GM18861 (cell line): Measurements from ENCODE around the gene R3HDM1.
"Not testable (repeated sequence)": the region's sequence is repeated elsewhere in the genome, so short reads cannot be mapped to it uniquely, and the experiment has no call there.

ENCODE experiments used
- ATAC-seq: cut with Tn5 transposase; IDR thresholded peaks from one replicate; pipeline ENCODE4 v1.9.1; 2021; ENCODE audit not compliant: unreplicated experiment

The R3HDM1 gene

DNA sequence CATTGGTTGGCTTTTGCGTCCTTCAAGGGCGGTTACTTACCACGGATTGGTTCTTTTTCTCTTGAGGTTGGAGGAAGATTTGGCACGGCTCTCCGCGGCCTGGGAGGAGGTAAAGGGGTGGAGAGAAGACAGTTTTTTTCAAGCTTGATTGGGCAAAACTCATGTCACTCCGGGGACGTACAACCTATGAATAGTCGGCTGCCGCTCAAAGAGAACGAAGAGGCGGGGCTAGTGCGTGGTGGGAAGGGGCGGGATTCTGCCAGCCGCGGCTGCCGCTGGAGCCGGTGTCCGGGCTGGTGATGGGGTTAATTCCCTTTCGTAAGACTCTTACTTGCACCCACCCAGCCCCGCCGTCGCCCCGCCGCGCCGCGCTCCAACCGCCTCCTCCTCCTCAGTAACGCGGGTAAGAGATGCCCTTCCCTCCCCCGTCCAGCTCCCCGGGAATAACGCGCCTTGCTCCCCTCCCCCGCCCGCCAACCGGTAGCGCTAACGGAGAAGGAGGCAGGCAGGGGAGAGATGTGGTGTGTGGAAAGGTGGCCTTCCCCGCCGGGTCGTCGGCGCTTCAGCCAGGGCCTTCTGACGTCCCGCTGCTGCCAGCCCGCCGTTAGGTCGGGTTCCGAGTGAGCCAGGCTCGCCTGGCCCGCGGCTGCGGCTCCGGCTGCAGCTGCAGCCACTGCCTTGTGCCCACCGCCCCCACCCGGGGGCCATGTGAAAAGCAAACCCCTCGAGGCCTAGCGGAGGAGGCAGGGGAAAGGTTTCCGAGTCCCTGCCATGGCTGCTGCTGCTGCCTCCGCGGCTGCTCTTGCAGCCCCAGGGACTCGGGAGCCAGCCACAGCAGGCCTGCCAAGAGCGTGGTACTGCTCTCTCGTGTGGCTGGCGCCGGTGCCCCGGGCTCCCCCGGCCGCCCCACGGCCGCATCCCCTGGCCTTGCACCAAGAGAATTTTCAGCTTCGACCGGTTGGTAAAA is at the start of gene R3HDM1:
TSS of gene R3HDM1 (plus strand) at position 254 of the 967 bp plus-strand sequence. CDS start 73,362 bp downstream, outside the sequence.
- ATAC-seq, result peak; percentile 76

DNA sequence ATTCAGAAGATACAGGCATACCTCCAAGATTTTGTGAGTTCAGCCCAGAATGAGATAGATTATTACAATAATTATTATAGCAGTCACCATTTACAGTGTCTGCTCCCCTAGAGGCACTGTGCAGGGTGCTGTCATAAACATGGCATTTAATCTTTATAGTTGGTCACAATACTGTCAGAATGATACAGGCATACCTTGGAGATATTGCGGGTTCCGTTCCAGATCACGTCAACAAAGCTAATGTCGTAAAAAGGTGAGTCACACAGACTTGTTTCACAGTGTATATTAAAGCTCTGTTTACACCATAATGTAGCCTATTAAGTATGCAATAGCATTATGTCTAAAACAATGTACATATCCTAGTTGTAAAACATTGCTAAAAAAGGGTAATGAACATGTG is 45.8 kb upstream of the R3HDM1 start:
- no peak for ATAC-seq

DNA sequence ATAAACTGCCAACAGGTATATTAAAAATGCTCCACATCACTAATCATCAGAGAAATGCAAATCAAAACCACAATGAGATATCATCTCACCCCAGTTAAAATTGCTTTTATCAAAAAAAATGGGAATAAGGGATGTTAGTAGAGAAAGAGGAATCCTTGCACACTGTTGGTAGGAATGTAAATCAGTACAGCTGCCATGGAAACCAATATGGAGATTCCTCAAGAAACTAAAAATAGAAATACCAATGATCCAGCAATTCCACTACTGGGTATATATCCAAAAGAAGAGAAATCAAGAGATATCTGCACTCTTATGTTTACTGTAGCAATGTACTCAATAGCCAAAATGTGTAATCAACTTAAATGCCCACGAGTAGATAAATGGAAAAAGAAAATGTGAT is 40.9 kb upstream of the R3HDM1 start:
- no peak for ATAC-seq

DNA sequence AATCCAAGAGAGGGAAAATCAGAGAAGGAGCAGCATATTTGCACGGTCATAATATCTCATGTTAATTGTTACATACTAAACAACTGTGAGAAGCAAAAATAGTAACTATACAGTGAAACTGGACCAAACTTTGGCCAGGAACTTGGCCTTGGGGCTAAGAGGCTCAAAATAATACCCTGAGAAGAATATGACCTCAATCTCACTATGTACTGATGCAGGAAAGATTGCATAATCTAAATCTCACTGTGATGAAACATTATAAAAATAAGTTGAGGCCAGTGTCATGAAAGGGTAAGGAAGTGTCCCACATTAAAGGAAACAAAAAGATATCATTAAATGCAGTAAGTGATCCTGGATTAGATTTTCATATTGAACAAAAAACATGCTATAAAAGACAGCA is 36.8 kb upstream of the R3HDM1 start:
- no peak for ATAC-seq

DNA sequence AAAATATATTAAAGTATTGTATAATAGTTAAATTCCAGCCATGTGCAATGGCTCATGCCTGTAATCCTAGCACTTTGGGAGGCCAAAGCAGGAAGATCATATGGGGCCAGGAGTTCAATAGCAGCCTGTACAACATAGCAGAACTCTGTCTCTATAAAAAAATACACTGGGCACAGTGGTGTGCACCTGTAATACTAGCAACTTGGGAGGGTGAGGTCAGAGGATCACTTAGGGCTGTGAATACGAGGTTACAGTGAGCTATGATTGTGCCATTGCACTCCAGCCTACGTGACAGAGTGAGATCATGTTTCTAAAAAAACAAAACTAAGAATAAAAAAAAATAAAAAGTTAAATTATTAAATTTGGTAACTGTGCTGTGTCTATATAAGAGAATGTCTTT is 36.4 kb upstream of the R3HDM1 start:
- ATAC-seq, result no peak

DNA sequence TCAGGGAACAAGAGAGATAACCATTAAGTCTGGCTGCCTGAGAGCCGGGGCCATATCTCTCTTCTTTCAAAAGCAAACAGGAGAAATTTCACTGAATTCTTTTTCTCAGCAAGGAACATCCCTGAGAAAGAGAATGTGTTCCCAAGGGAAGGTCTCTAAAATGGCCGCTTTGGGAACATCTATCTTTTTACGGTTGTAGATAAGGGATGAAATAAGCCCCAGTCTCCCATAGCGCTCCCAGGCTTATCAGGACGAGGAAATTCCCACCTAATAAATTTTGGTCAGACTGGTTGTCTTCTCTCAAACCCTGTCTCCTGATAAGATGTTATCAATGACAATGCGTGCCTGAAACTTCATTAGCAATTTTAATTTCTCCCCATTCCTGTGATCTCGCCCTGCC is 32.7 kb upstream of the R3HDM1 start:
- ATAC-seq, result not testable (repeated sequence)

DNA sequence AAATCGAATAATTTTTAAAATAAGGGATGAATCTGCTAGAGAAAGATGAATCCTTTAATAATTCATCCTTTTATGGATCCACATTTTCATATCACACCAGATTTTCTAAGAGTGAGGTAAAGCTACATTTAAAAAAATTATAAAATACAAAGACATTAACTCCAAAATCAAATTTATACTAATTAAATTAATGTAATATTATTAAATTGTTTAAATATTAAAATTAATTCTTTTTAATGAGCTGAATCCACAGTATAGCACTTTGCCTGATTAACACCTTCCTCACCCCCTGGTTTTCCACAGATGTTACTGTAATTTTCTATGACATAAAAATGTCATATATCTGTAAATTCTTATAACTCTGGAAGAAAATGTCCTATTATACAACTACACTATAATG is 26.5 kb upstream of the R3HDM1 start:
- ATAC-seq, result no peak

DNA sequence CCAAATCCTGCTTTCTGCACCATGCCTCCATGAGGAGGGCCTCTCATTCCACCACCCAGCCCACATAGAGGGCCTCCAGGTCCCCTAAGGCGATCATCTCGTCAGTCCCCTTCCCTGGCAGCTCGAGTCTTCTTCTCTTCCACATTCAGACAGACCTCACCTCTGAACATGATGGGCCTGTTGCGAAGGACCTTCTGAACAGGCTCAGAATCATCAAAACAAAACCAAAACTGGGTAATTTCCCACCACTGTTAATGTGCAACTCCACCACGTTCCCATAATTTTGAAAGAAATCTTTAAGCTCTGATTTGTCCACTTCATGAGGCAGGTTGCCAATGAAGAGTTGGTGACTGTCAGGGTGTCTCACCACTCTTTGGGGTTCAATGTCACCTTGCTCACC is 20.7 kb upstream of the R3HDM1 start:
- no peak for ATAC-seq

DNA sequence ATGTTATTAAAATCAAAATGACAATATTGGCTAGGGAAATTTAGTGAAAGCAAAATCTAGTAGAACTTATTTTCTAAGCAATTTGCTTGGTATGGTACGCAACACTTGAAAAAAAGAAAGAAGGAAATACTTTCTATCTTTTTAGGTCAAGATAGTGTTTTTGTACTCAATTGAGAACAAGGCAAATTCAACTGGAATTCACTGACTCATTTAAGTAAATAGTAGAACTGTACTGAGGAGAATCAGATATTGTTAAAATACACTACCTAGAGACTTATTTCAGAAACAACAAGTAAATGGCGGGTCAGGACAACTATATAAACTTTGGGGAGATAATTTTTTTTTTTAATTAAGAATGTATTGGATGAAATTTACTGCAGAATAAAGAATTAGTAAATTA is 19.2 kb upstream of the R3HDM1 start:
- no peak for ATAC-seq

DNA sequence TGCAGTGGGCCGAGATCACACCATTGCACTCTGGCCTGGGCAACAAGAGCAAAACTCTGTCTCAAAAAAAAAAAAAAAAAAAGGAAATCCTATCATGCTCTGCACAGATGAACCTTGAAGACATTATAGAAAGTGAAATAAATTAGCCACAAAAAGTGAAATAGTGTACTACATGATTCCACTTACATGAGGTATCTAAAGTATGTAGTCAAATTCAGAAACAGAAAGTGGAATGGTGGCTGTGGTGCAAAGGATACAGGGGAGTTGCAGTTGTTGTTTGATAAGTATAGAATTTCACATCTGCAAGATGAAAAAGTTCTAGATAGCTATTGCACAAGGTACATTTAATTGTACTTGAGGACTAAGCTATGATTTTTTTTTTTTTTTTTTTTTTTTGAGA is 5.5 kb upstream of the R3HDM1 start:
- ATAC-seq, result no peak

DNA sequence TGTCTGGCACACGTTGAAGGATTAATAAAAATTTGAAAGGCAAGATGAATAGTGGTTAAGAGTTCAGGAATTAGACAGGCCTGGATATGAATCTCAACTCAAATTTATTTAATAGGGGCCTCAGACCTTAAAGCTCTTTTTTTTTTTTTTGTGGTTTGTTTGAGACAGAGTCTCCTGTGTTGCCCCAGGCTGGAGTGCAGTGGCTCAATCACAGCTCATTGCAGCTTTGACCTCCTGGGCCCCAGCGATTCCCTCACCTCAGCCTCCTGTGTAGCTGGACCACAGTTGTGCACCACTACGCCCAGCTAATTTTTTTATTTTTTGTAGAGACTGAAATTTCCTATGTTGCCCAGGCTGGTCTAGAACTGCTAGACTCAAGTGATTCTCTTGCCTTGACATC is 3.3 kb upstream of the R3HDM1 start:
- ATAC-seq, result no peak

DNA sequence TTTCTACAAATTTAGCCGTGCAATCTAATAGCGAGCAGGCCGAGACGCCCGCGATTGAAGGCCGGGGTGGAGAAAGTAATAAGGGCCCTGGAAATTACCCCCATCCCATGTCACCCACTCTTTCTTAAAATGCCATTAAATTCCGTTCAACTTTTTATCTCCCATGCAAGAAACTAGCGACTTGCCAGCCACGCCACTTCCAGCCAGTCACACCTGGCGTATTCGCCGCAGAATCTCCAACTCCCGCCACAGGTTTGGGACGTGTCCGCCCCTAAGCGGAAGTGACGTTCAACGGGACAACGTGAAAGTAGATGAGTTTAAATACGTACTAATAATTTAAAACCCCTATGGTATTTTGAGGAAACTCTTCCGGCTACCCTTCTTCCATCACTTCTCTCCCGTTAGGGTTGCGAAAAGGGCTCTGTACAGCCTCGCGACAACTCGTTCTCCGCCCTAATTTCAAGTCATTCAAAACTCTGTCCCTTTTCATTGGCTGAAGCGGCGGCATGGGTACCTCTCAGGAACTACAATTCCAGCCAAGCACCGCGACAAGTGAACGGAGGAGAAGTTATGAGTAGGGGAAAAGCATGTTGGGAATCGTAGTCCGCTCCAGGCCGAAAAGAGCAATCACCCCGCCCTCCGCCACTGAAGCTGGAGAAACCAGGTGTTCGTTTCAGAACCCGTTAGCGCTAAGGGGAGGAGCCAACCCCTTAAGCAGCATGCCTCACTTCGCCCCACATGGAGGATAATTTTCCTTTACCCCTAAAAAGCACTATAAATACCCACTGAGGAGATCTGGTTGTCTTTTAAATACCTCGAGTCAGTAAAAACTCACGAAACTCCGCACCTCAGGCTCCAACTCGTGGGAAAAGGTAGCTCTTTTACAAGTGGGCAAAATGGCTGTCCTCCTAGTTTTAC is 712 bp upstream of the R3HDM1 start, which contains the start of gene ZRANB3:
TSS of gene ZRANB3 (minus strand) at position 906 of the 918 bp plus-strand sequence.
- peak; percentile 62 for ATAC-seq

DNA sequence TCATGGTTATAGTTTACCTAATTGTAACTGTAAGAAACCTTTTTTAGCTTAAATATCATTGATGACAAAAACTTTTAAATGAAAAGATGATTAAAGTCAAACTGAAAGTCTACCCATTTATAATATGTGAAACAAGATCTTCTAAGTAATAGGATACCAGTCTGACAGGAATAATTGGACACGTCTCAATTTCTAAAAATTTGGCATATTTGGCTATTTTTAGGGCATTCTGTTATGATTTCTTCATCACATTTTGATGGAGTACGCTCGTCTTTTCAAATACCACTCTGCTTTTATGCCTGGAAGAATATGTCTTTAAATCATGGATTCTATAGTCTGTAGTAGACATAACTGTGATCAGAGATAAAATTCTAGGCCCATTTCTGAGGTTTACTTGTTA is 1.3 kb downstream of the R3HDM1 start:
- ATAC-seq, result no peak

DNA sequence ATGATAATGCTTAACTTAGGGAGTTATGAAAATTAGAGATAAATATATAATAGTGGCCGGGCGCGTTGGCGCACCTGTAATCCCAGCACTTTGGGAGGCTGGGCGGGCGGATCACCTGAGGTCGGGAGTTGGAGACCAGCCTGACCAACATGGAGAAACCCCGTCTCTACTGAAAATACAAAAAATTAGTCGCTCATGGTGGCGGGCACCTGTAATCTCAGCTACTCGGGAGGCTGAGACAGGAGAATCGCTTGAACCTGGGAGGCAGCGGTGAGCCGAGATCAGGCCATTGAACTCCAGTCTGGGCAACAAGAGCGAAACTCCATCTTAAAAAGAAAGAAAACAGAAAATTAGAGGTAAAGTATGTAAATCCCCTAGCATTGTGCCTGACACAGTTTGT is 2.3 kb downstream of the R3HDM1 start:
- ATAC-seq, result not testable (repeated sequence)

DNA sequence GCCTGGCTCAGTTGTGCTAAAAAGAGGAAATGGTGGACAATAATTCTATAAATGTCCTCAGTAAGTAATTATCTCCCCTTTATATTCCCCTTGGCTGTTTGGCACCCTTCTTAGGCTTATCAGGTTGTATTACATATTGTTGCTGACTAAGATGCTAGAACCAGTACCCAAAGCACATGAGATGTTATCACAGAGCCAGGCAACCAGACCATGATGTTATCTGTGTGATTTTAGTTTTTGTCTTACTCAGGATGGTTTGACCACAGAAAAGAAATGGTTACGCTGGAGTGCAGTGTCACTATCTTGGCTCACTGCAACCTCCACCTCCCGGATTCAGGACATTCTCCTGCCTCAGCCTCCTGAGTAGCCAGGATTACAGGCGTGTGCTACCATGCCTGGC is 15.2 kb downstream of the R3HDM1 start:
- ATAC-seq, result no peak

DNA sequence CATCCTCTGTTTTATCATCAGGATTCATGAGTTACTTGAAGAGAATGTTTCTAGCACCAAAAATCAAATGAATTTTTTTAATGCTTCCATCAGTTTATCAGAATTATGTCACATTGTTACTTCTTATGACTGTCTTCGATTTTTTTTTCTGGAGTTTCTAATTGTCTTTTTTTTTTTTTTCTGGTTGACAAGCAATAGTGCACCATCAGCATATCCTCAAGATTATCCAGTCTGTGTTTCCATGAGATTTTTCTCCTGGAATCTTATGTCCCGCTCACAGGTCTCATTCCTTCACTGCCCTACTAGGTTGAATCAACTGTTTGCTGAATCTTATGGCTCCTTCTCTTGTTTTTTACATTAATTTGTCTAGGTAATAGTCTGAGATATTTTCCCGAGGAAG is 16.0 kb downstream of the R3HDM1 start:
- ATAC-seq, result no peak

DNA sequence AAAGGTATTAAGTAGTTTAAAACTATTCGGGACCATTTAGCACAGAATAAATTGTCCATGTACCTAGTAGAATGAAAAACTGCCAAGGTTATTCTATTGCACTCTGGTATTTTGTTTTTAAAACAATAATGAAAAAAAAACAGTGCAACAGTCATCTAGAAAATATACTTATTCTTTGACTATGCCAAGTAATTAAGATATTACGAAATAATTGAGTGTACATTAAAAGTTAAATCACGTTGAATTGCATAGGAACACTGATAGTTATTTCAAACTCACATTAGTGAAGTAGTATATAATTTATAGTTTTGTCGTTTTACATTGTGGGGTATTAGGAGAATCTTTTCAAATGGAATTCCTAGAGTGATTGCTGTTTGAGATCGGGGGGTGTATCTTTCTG is 20.1 kb downstream of the R3HDM1 start:
- ATAC-seq, result no peak

DNA sequence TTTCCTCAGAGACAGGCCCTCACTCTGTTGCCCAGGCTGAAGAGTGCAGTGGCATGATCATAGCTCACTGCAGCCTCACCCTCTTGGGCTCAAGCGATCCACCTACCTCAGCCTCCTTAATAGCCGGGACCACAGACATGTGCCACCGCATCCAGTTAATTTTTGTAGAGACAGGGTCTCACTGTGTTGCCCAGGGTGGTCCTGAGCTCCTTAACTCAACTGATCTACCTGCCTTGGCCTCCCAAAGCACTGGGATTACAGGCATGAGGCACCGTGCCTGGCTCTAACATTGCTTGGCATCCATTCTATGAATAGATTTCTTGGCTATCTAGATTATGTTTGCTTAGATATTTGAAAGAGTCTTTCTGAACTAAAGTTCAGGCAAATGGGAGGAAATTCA is 21.6 kb downstream of the R3HDM1 start:
- no peak for ATAC-seq

DNA sequence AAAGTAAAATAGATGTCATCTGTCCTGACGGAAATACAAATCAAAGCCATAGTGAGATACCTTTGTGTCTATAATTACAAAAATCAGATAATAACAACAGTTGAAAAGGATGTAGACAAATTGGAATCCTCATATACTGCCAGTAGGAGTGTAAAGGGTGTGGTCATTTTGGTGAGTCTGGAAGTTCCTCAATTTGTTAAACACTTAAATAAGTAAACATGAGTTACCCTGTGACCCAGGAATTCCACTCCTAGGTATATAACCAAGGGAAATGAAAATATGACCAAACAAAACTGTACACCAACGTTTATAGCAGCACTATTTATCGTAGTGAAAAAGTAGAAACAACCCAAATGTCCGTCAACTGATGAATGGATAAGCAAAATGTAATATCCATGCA is 24.0 kb downstream of the R3HDM1 start:
- ATAC-seq, result no peak

DNA sequence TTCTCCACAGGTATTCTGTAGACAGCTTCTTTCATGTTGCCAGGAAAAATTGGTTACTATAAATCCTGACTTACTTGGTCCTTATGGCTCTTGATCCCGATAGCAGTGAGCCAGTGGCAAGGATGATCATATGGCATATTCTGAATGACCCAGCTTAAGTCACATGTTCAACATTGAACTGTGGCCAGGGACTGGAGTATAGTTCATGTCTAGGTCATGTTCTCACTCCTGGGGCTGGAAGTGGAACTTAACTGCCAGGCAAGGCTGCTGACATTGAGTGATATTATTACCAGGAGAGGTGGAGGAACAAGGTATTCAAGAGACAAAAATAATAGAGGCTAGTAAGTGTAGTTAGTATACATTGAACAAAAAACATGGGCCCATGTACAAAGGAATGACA is 26.2 kb downstream of the R3HDM1 start:
- ATAC-seq, result no peak

DNA sequence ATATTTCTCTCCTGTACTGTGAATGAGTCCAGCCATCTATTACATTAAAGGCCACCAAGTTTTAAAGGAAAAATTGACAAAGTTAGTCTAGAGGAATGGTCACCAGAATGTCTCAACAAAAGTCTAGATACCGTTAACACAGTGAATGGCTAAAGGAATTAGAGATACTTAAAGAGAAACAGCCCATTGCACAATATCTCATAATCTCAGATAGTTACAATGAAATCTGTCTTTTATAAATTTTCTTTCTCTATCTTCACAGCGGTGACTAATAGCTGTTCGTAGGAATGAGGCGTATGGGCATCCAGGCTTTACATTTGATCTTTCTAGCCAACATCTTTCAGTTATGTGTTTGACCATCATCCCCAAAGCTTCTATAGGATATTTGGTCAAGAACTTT is 30.6 kb downstream of the R3HDM1 start:
- no peak for ATAC-seq

DNA sequence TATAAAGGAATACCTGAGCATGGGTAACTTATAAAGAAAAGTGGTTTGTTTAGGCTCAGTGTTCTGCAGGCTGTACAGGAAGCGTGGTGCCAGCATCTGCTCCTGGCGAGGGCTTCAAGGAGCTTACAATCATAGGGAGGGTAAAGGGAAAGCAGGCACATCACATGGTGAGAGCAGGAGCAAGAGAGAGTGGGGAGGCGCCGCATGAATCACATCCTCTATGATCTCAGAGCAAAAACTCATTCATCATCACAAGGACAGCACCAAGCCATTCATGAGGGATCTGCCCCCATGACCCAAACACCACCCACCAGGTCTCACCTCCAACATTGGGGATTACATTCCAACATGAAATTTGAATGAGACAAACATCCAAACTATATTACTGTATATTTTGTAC is 32.5 kb downstream of the R3HDM1 start:
- ATAC-seq, result no peak
